Activated CD8-positive, alpha-beta memory T cell treated with anti-CD3 and anti-CD28 coated beads, Interleukin-2, amount 50 U/mL, for 48 hours (primary cell): ENCODE data around the gene SSNA1.
"Not testable (repeated sequence)": the region's sequence is repeated elsewhere in the genome, so short reads cannot be mapped to it uniquely, and the experiment has no call there.

ENCODE experiments used
- DNase-seq: peaks from one replicate; pipeline ENCODE4 v3.0.0-alpha.2; 2020

The SSNA1 gene

DNA sequence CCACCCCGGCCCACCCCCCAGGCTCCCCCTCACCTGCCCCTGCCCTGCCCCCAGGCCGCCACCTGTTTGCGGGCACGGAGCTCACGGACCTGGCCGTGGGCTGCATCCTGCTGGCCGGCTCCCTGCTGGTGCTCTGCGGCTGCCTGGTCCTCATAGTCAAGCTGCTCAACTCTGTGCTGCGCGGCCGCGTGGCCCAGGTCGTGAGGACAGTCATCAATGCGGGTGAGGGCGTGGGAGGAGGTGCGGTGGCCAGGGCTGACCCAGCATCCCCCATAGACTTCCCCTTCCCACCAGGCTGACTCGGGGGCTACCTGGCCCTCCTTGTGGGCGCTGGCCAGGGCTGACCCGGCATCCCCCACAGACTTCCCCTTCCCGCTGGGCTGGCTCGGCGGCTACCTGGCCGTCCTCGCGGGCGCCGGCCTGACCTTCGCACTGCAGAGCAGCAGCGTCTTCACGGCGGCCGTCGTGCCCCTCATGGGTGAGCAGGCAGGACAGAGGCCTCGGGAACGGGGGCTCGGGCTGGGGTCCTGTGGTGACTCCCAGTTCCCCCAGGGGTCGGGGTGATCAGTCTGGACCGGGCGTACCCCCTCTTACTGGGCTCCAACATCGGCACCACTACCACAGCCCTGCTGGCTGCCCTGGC is 45.7 kb downstream of the SSNA1 start:
- DNase-seq, result no peak

DNA sequence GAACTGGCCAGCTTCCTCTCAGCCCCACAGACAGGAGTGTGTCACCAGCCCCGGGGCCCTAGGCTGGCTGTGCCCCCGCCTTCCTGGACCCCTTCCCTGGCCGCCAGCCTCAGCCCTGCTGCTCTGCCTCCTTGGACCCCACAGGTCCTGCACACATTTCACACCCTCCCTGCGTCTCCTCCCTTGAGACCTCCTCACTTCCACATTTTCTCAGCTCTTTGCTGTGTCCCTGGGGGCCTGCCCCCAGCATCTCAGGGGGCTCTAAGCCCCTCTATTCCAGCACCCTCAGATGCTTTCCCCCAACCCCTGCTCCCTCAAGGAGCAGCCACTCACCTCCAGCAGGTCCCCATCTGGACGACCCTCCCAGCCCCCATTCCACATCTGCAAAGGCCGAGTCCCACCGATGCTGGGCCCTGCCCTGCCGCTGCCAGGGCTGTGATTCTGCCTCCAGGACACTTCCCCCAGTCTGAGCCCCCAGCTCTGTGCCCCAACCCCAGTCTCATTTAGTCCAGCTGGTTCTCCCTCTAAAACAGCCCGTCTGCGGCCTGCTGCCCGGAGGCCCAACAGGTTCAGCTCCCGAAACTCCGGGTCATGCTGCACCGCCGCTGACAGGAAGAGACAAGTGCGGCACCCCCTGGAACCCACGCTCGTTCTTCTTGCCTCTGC is 46.4 kb downstream of the SSNA1 start:
- DNase-seq, result no peak

- no peak for DNase-seq
Measured at GRCh38 chr9:137235424-137236237, 47.2 kb downstream of the SSNA1 start.

- DNase-seq, result peak; percentile 97
Measured at GRCh38 chr9:137236238-137236935, 47.9 kb downstream of the SSNA1 start.

- no peak for DNase-seq
Measured at GRCh38 chr9:137236936-137237421, 48.5 kb downstream of the SSNA1 start.

GRCh38 chr9:137237759-137238726 is 49.6 kb downstream of the SSNA1 start:
- no peak for DNase-seq

- DNase-seq, result not testable (repeated sequence)
Measured at GRCh38 chr9:137239541-137240200, 51.2 kb downstream of the SSNA1 start.
